K562 (cell line): ENCODE measurements around the gene NMT2.

ENCODE experiments used
- MAFF ChIP-seq: IDR thresholded peaks from 2 replicates; pipeline ENCODE4 v1.6.1; 2012; ENCODE audit warnings: low read length, improper control_type of control experiment
- MEIS2 ChIP-seq: fragments of 450-650 bp; IDR thresholded peaks from 2 replicates; pipeline ENCODE4 v1.6.1; 2014; ENCODE audit warnings: mild to moderate bottlenecking; ENCODE audit not compliant: partially characterized antibody
- MTF1 ChIP-seq: fragments of 250-450 bp; sonication (Bioruptor Pico); IDR thresholded peaks from 2 replicates; pipeline ENCODE4 v1.9.0; 2021; ENCODE audit warnings: moderate library complexity, mild to moderate bottlenecking, inconsistent platforms, borderline replicate concordance
- SRF ChIP-seq, 2 experiments: fragments of 250-450, 450-650 bp in 1 of 2; sonication (Bioruptor Pico) in 1 of 2; sonication (generic) in 1 of 2; formaldehyde crosslinking; IDR thresholded peaks; 2 replicates each; pipeline versions ENCODE4 v1.5.0 to v1.5.1; 2020 to 2022; ENCODE audit warnings: mild to moderate bottlenecking in 1 of 2, missing genetic modification reagents in 1 of 2
- TAF7 ChIP-seq: fragments of 450-650 bp; IDR thresholded peaks from 2 replicates; pipeline ENCODE4 v1.6.1; 2016; ENCODE audit warnings: missing genetic modification characterization, missing compliant biosample characterization
- ZFX ChIP-seq: sonication (generic); formaldehyde crosslinking; IDR thresholded peaks from 2 replicates; pipeline ENCODE4 v1.8.0; 2022; ENCODE audit warnings: mild to moderate bottlenecking, missing genetic modification reagents, moderate library complexity
- TF ChIP-seq, protein P1 (sequence below): sonication (generic); formaldehyde crosslinking; IDR thresholded peaks from 2 replicates; pipeline ENCODE4 v1.9.0; 2022; ENCODE audit warnings: mild to moderate bottlenecking, missing genetic modification reagents

GRCh38 chr10:15124908-15125307 is 43.6 kb downstream of the NMT2 start:
- TF ChIP-seq SRF (CRISPR knock-in tag; IDR thresholded peaks at IDR 0.05) (no peak), MTF1 (CRISPR knock-in tag) (no peak), TAF7 (tag) (no peak), MAFF (no peak), ZFX (CRISPR knock-in tag) (no peak), MEIS2 (no peak)
- TF ChIP-seq, protein P1, sequence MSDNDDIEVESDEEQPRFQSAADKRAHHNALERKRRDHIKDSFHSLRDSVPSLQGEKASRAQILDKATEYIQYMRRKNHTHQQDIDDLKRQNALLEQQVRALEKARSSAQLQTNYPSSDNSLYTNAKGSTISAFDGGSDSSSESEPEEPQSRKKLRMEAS (CRISPR knock-in tag) = no peak
